Right lung (tissue), 5 donors: ENCODE results near the gene FNDC7. TPM values are rescaled to one million over a fixed set of nuclear protein-coding genes. Genes with fewer than 3 reads are reported as not detected.

Source experiments
- polyA plus RNA-seq, 5 donors: library from polyadenylated mRNA; unstranded; fragments of 120-200 nt; gene quantifications; one replicate each; pipeline versions ENCODE4 v1.2.1 to v1.2.3, GENCODE V29; 2013; ENCODE audit warnings: inconsistent platforms in 1 of 5, low replicate concordance in 1 of 5; ENCODE audit not compliant: insufficient read length in 5 of 5, insufficient read depth in 1 of 5

FNDC7 gene
- polyA plus RNA-seq, 5 donors: 0.04 TPM; not detected in 4

Other genes with a start within 250 kb of the FNDC7 start
- gene EEIG2, start 152.8 kb upstream of the FNDC7 start, polyA plus RNA-seq: 10 to 100 TPM; 22.9 to 40.7 (median 31.1) TPM
- 10 to 100 TPM; 10.8 to 14.8 (median 11.4) TPM for gene HENMT1, start 51.8 kb upstream of the FNDC7 start, polyA plus RNA-seq
- gene PRPF38B, start 20.6 kb upstream of the FNDC7 start, polyA plus RNA-seq: 10 to 100 TPM; 73.6 to 96.1 (median 94.9) TPM
- gene STXBP3, start 33.8 kb downstream of the FNDC7 start, polyA plus RNA-seq: 10 to 100 TPM; 44.1 to 65.6 (median 51.6) TPM
- gene AKNAD1, start 144.2 kb downstream of the FNDC7 start, polyA plus RNA-seq: under 1 TPM in 4 of 5 donors, not detected in 1; 0.41 to 0.78 (median 0.57) TPM
- gene GPSM2, start 164.1 kb downstream of the FNDC7 start, polyA plus RNA-seq: 10 to 100 TPM; 20.8 to 40.2 (median 29.0) TPM